ENCODE data around the gene TSPAN11.

The TSPAN11 gene

DNA sequence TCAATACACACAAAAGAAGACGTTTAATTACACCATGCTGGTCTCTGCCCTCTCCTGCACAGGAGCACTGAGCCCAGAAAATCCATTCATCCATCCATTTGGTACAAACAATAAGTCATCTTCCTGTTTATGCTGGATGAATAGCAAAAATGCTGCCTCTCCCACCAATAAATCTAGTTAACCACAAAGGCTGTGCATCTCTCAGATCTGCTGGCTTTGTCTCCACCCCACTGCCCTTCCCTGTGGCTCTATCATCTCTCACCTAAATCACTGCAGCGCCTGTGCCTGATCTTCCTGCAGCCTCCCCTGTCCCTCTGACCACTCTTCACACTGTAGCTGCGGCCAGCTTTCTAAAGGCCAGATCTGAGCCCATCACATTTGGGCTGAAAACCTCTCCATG lies 74.2 kb downstream of the TSPAN11 start:
- no peaks in the 10 kb centered on the region for H3K27me3 ChIP-seq
- TF ChIP-seq CTCF (IDR thresholded peaks at IDR 0.05; ENCODE audit: low read depth, low read length), result no peak
- no peaks in the 10 kb centered on the region for H3K9me3 ChIP-seq
- no peaks in the 10 kb centered on the region for H3K4me1 ChIP-seq
- H3K36me3 ChIP-seq, result no peaks in the 10 kb centered on the region
- H3K4me3 ChIP-seq (ENCODE audit: low read depth, low read length), result no peak overlapping the region
- DNase-seq, result no peak

GRCh38 chr12:31001581-31002360 lies 75.2 kb downstream of the TSPAN11 start:
- no peaks in the 10 kb centered on the region for H3K4me1 ChIP-seq
- no peak for TF ChIP-seq CTCF (IDR thresholded peaks at IDR 0.05; ENCODE audit: low read depth, low read length)

GRCh38 chr12:31002361-31002725 lies 75.8 kb downstream of the TSPAN11 start:
- Histone ChIP-seq H3K4me3 (ENCODE audit: low read depth, low read length) (no peak overlapping the region), H3K4me1 (no peaks in the 10 kb centered on the region), H3K27me3 (no peaks in the 10 kb centered on the region), H3K36me3 (no peaks in the 10 kb centered on the region), H3K9me3 (no peaks in the 10 kb centered on the region)
- DNase-seq, result no peak
- no peak for TF ChIP-seq CTCF (IDR thresholded peaks at IDR 0.05; ENCODE audit: low read depth, low read length)

More at GRCh38 chr12:31001581-31002360, 75.2 kb downstream of the TSPAN11 start:
- no peak for DNase-seq
- H3K36me3 ChIP-seq, result no peaks in the 10 kb centered on the region
- H3K9me3 ChIP-seq, result no peaks in the 10 kb centered on the region
- no peaks in the 10 kb centered on the region for H3K27me3 ChIP-seq
- H3K4me3 ChIP-seq (ENCODE audit: low read depth, low read length), result no peak overlapping the region

DNA sequence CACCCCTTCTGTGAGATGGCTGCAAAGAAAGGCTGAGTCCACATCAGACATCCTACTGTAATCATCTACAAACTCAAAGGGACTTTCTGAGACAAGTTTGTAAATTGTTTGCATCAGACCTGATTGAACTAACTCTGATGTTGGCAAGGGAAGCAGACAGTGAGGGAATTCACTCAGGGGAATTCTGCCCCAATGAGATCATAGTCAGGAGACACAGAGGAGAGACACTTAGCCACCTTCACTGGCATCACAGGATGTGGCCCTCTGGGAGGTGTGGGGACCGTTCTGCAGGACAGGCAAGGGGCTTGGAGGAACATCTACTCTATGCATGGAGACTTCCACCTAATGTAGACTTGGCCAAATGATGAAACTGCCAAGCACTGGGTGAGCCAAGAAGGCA lies 76.5 kb downstream of the TSPAN11 start:
- no peak for DNase-seq
- Histone ChIP-seq H3K4me1 (no peaks in the 10 kb centered on the region), H3K27me3 (no peaks in the 10 kb centered on the region), H3K36me3 (no peaks in the 10 kb centered on the region), H3K9me3 (no peaks in the 10 kb centered on the region), H3K4me3 (ENCODE audit: low read depth, low read length) (no peak overlapping the region)
- TF ChIP-seq CTCF (IDR thresholded peaks at IDR 0.05; ENCODE audit: low read depth, low read length), result no peak

DNA sequence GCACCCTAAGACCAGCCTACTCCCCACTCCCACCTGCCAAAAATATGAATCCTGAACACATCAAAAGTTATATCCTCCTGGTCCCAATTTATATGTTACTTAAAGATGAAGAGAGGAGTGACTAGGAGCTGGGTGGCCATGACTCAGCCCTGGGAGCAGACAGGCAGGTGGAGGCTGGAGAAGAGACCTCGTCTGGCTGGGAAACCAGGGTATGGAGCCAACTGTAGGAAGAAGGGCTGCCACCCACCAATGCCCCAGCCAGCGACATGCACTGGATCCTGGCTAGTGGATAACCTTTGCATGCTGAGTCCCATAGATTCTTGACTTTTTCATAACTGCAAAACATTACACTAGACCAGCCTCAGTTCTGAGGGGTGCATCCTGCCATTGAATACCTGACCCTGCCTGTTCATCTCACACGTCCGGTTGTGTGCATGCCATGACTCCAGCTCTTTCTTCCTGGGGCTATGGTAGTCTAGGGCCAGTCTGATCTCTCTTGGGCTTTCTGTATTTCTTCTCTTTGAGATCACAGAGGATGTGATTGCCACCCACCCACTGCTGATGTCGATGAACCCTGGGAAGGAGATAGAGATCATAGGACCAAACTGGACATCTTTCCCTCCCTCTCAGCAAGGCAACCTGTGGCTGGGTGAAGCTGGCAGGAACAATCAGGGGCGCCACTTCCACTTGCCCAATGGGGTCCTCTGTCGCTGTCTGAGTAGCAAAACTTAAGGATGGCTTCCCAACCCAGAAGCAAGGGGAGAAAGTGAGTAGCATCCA lies 77.5 kb downstream of the TSPAN11 start:
- no peak for DNase-seq
- Histone ChIP-seq H3K27me3 (no peaks in the 10 kb centered on the region), H3K36me3 (no peaks in the 10 kb centered on the region), H3K9me3 (no peaks in the 10 kb centered on the region), H3K4me3 (ENCODE audit: low read depth, low read length) (no peak overlapping the region), H3K4me1 (no peaks in the 10 kb centered on the region)
- TF ChIP-seq CTCF (IDR thresholded peaks at IDR 0.05; ENCODE audit: low read depth, low read length), result no peak

- H3K36me3 ChIP-seq, result no peaks in the 10 kb centered on the region
- DNase-seq, result no peak
- H3K9me3 ChIP-seq, result no peaks in the 10 kb centered on the region
- H3K4me3 ChIP-seq (ENCODE audit: low read depth, low read length), result no peak overlapping the region
- H3K4me1 ChIP-seq, result no peaks in the 10 kb centered on the region
- no peaks in the 10 kb centered on the region for H3K27me3 ChIP-seq
- TF ChIP-seq CTCF (IDR thresholded peaks at IDR 0.05; ENCODE audit: low read depth, low read length), result no peak
These were observed 78.1 kb downstream of the TSPAN11 start for GRCh38 chr12:31004666-31005065.

Measured in BE2C (cell line).